HG02642 (cell line): ENCODE results near the gene ZNF837.

Experiments used
- ATAC-seq: cut with Tn5 transposase; IDR thresholded peaks from one replicate; pipeline ENCODE4 v1.9.1; 2021; ENCODE audit warnings: mild to moderate bottlenecking; ENCODE audit not compliant: unreplicated experiment, poor library complexity

The ZNF837 gene

GRCh38 chr19:58326501-58326913, 54.3 kb downstream of the ZNF837 start:
- peak; percentile 1 for ATAC-seq

- ATAC-seq, result no peak
These were observed 55.4 kb downstream of the ZNF837 start for GRCh38 chr19:58325311-58326022.

GRCh38 chr19:58319241-58319640, 61.6 kb downstream of the ZNF837 start:
- ATAC-seq, result no peak

- ATAC-seq, result no peak
These were observed 62.5 kb downstream of the ZNF837 start for GRCh38 chr19:58318297-58318696.
